Stimulated activated CD4-positive, alpha-beta T cell treated with anti-CD3 and anti-CD28 coated beads, Interleukin-1b, Interleukin-23, amount 100 ng/mL, for 24 hours (primary cell): ENCODE data around the gene CCDC110.

Experiments used
- DNase-seq, 4 experiments: peaks; one replicate each; pipeline ENCODE4 v3.0.0-alpha.2; 2020; ENCODE audit warnings: low read depth in 4 of 4, low spot score in 1 of 4

The CCDC110 gene

DNA sequence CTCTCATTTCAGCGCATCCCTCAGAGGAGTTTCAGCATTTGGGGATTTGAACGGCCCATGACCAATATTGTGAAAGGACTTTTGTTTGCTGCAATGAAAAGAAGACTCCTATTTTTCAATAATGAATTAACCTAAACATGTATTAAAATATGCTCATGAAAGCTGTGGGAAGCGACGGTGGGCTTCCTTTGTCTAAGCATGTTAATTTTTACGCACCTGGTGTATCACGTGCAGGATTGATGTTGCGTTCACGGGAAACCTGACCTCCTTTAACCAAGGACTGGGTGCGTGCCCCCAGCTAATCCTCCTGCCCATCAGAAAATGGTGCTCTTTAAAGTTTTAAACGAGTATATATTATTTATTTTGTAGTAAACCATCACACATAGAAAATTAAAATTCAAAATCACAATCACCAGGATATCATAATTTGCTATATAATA is 590 bp upstream of the CCDC110 start:
- DNase-seq: no peak

DNA sequence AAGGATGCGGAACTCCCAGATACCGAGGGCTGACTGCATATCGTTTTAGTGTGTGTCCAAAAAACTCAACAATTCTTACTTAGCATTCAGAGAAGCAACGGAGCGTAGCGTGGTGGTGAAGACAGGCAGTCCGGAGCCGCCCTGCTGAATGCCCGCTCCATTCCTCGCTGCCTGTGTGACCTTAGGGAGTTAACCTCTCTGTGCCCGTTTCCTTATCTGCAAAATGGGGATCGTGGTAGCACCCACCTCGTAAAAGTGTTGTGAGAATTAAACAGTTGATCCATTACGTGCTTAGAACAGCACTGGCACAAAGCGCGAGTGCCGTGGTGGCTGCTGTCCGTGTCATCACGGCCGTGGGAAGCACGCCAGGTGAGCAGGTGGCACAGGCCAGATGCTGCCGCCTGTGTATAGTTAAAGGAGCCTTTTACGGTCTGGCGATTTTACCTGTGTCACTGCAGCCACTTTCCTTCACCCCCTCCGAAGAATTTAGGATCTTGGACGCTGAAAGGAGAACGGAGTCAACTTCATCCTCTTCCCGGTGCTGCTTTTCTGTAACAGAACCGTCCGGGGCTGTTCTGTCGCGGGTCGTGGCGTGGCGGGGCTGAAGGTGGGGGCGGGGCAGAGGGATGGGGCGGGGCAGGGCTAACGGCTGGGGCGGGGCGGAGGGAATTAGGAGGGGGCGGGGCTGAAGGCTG is 885 bp downstream of the CCDC110 start:
- no peak for DNase-seq

DNA sequence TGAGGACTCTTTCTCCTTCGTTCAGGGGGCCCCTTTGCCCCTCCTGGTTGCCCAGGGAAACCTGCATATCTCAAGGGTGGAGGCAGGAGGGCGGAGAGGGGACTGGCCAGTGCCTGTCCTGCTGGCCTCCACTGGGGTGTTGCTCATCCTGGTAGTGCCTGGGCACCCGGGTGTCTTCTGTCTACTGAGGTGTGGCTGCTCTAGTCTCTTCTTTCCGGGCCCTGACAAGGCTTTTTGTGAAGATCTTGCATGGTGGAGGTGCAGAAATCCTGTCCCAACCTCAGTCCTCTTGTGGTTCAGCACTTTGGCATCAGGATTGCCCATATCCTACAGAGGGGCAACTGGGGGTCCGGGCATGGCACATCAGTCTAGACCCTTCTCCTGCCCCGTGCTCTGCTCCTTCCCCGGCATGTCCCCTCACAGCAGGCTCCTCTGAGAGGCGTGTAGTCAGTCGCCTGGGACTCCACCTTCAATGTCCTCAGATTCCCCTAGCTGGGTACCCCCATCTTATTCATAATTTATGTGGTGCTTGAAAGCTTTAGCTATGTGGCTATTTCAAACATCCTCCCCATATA is 1.9 kb downstream of the CCDC110 start:
- DNase-seq: no peak

DNA sequence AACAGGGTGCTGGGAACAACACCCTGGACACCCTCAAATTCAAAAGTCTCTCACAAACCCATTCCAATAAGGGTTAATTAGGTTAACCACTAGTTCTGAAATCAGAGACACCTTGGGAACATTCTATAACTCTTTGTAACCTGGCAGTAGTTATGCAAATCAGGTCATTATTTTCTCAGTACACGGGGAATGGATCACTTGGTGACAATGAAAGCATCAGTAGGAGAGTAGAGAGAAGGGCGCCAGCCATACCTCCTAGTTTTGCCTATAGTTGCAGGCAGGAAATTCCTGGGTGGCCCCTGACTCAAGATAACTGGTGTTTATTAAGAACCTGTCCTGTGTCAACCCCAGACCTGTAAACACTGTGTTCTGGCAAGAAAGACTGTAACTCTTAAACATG is 2.5 kb downstream of the CCDC110 start:
- no peak for DNase-seq

DNA sequence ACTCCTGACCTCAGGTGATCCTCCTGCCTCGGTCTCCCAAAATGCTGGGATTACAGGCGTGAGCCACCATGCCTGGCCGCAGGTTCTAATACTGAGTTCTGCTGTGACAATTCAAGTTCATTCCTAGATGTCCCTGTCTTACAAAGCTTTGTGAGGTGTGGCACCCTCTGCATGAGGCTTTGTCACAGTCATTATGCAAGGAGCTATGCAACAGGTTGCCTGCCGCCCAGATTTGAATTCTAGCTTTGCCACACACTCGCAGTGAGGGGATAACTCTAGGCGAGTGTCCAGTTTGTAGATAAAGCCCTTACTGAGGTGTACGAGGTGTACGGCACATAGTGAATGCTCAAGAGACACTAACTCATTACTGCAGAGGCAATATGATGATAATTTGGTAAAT is 3.5 kb downstream of the CCDC110 start:
- DNase-seq: no peak

DNA sequence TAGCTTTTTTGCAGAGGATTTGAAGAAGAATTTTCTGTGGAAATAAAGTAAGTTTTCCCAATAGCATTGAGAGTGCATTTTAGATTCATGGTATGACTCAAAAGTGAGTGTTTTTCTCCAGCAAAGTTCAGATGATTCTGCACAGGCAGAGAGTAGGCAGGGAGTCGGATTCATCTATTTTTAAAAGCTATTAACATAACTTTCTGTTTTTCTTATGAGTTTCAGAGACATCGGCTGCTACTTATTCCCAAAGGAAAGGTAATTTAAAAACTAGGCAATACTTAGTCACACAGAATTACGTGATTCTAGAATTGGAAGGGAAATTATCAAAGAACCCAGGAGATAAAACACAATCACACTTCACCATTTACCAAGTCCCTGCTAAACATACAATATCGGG is 4.4 kb downstream of the CCDC110 start:
- no peak for DNase-seq

DNA sequence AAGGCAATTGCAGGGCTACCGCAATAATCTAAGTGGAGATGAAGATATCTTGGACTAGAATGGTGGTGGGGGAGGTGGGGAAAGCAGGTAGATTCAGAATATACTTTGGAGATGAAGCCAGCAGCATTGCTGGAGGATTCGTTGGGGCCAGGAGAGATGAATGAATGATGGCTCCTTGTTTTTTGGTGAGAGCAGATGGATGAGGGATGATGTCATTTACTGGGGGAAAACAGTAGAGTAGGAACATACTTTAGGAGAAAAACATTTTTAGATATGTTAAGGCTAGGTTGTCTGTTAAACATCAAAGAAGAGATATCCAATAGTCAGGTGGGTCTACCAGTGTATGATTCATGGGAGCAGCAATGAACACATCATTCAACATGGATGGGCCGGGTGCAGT is 5.8 kb downstream of the CCDC110 start:
- DNase-seq: no peak

DNA sequence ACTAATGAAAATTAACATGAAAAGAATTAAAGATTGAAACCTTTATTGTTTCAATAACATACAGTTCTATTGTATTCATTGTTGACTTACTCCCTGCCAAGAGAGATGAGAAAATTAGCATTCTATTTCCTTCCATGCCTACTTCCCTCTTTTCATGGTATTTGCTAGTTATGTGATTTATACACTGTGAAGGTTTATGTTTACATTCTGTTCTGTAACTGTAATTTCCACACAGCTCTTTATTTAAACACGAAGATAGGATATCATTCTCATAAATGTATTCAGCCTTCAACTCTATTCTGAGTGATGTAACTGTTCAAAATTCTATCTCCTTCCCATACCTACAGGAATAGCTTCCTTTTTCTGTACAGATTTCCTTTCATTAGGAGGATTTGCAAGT is 6.6 kb downstream of the CCDC110 start:
- no peak for DNase-seq

DNA sequence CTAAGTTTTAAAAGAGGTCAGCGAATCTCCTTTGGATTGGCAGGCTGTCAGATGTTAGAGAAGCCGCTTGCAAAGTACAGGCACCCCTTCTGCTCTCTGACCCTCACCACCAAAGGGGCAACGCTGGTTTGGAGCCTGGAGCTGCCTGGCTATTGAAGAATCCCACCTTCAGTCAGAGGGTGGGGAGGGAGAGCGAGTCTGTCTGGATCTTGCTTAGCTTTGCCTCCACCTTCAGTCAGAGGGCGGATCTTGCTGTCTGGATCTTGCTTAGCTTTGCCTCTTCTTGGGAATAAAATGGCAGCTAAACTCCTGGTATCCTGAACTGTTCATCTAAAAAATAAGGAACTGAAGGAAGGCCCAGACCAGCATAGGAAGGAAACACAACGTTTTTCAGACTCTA is 7.3 kb downstream of the CCDC110 start:
- DNase-seq: no peak

DNA sequence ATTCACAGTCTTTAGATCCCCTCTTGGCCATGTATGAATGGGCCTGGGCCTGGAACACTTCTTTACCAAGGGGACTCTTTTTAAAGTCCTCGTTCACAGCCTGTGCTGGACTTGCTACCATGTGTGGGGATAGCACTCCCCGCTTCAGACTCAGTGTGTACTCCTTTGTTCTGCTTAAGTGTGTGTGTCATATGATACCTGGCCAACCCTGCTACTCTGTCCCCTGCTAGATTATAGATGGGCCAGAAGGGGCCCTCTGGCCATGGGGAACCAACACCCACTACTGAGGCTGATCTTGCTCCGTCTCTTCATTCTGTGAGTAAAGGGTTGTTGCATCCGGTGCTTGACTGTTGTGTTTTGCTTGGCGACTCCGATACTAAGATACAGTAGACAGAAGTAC is 8.0 kb downstream of the CCDC110 start:
- no peak for DNase-seq

DNA sequence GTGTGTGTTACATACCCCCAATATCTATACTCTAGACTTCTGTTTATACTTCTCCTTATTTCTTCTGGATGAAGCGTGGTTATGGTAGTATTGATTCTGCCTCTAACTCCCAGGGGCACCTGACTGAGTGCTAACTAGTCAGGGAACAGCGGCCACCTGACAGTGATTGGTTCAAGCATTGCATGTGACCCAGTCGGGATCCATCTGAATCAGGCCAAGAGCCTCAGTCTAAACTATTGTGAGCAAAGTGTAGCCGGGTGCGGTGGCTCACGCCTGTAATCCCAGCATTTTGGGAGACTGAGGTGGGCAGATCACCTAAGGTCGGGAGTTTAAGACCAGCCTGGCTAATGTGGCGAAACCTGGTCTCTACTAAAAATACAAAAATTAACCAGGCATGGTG is 10.0 kb downstream of the CCDC110 start:
- no peak for DNase-seq

DNA sequence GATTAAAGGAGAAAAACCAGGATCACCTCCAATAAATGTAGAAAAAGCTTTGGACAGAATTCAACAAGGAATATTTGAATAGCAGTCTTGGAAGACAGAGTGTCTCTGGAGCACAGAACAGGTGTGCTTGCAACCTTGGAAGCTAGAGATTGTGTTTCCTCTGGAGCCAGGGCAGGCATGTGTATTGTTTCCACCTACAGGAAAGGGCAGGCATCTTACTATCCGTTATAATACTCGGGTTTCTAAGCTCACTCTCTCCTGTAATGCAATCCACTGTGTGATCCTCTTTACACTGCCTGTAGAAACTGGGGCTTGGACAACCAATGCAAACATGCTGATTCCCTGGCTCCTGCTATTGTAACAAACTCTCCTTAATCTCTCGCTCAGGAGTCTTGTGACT is 14.4 kb downstream of the CCDC110 start:
- no peak for DNase-seq

DNA sequence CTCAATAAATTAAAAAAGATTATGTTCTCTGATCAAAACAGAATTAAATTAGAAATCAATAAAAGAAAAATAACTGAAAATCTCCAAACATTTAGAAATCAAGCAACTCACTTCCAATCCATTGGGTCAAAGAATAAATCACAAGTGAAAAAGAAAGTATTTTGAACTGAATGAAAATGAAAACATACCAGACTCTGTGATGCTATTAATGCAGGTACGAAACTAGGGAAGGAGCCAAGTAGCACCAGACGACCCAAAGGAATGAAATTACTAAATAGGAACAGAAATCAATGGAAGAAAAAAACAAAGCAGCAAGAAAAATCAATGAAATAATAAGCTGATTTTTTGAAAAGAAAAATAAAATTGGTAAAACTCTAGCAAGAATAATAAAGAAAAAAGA is 15.4 kb downstream of the CCDC110 start:
- no peak for DNase-seq

DNA sequence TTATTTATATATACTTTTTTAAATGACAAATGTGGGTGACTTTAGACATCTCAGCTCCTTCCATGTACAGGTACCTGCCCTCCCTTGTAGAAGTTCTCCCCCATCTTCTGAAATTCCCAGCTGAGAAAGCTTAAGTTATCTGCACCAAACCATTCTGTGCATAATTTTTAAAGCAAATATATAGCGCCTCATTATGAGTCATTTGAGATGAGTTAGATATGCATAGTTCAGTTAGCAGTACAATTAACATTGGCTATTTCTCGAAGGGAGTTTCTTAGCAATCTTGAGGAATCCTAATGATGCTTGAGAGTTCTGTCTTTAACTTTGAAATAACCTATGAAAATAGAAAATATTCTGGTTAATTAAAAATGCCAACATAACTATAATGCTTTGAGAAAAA is 26.3 kb downstream of the CCDC110 start:
- DNase-seq: no peak

DNA sequence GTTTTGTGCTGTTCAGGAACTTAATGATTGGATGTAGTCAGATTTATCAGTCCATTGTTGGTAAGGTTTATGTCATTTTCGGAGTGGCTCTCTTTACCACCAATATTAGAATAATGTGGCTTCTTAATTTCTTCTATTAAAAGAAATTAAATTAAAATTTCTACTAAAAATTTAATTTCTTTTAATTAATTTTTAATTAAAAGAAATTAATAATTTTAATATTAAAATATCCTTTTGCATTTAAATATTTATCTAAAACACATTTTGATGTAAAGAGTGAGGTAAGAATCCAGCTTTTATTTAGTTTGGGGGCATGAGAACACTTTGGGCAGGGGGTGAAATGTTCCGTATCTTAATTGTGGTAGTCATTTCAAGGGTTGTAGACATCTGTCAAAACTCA is 30.1 kb downstream of the CCDC110 start:
- no peak for DNase-seq

DNA sequence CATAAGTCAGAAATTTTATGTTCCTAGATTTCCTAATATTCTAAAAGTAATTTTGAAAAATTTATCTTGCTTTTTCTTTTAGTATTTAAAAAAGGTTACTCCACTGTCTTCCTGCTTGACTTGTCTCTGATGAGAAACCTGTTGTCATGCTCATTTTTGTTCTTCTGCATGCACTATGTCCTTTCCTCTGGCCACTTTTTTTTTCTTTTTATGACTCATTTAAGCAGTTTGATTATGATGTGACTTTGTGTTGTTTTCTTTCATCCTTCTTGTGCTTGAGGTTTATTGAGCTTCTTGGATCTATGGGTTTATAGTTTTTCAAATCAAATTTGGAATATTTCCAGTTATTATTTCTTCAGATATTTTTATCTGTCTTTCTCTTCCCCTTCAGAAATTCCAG is 33.7 kb downstream of the CCDC110 start:
- DNase-seq: no peak

DNA sequence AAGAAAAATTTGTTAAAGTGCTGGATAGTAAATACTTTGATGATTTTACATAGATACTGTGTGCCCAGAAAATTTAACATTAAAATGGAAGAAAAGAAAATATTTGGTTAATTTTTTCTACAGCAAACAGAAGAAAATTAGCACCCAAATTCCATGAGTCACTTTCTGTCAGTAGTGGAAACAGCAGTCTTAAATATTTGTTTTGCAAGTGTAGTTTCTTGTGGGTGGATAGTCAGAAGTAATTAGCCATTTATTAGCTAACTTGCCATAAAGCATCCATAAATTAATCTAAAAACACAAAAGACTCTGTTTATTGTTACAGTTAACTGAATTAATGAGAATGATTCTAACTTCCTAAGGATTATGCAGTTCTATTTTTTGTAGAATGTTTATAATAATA is 36.1 kb downstream of the CCDC110 start:
- no peak for DNase-seq

DNA sequence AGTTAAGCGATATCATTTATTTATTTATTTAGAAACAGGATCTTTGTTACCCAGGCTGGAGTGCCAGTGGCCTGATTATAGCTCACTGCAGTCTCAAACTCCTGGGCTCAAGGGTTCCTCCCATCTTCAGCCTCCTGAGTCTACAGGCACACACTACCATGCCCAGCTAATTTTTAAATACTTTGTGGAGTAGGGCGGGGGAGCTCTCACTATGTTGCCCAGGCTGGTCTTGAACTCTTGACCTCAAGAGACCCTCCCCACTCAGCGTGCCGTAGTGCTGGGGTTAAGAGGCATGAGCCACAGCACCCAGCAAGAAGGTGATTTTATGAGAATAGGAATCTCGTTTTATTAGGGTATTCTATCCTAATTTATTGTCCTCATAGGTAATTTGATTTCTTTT is 41.9 kb downstream of the CCDC110 start:
- no peak for DNase-seq

DNA sequence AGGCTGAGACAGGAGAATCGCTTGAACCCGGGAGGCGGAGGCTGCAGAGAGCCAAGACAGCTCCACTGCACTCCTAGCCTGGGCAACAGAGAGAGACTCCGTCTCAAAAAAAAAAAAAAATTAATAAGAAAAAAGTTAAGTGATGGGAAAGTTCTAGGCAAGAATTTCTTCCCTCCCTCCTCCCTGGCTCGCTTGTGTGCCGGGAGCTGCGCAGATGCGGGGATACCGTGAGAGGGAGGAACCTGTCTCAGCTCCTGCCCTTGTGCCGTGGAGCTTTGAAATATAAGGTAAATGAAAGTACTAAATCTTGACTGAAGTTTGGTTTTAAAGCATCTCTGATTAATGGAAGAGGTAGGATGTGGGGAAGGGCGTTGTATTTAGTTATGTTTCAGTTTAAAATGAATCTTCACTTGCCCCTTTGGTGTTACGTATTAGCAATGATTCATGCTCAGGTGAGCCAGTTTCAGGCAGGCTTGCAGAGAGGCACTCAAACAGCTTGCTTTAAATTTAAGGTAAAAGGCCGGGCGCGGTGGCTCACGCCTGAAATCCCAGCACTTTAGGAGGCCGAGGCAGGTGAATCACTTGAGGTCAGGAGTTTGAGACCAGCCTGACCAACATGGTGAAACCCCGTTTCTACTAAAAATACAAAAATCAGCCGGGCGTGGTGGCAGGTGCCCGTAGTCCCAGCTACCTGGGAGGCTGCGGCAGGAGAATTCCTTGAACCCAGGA is 44.4 kb downstream of the CCDC110 start:
- DNase-seq: no peak

DNA sequence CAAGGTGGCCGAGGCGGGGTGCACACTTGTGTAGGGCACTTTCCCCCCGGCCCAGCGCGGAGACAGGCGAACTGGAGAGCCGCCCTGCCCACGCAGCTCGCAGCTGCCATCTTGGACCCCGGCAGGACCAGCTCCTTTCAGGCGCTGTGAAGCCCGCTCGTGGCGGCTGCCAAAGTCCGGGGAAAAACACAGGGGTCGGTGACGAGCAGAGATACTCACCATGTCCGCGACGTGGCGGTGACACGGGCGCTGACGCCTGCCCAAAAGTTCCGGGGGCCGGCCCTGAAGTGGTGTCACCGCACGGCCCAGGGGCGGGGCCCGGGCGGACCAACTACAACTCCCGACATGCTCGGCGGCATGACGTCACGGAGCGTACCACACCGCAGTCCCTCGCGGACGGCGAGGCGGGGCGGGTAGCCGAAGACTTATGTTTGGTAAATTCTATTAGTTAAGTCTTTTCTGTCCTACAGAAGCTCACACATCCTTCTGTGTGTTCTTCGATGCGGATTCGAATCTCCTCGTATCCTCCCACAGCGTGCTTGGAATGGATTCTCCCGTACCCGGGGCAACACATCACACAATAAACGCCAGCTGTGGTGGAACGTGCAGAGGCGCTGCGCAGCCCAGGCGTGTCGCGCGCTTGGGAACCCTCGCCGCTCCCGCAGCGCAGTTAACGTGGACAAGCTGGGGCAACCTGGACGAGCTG is 45.7 kb downstream of the CCDC110 start, which contains the start of gene UFSP2:
Gene UFSP2, minus strand, starts transcription at position 318 of the 706 bp plus-strand sequence. Its CDS starts 96 bp downstream, at position 222.
- peak; percentile 67 to 81 (median 71) for DNase-seq

DNA sequence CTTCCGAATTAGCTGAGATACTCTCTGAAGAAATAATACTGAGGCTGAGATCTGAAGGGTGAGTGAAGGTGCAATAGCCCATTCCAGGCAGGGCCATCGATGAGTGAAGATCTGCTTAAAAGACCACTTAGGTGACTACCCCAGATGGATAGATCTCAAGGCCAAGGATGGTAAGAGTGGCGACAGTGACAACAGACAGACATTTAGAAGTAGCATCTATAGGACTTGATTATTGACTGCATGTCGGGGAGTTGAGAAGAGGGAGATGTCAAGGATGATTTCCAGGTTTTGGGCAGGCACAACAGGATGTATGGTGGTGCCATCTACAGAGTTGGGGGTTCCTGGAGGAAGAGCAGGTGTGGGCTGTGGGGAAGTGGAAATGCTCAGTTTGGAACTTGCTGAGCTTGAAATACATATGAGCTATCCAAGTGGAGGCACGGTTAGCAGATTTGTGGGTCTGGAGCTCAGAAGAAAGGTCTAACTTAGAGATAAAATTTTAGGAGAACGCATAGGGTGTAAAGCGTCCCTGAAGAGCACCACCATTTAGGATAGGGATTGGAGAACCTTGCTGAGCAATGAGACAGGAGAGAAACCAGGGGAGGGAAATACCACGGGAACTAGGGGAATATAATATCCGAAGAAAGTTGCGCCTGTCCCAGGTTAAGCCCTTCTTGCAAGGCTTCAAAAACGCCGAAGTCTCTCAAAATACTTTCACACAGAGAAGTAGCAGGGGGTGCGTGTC is 46.5 kb downstream of the CCDC110 start:
- DNase-seq: no peak
